Colonic mucosa (tissue), 4 donors: ENCODE measurements around the gene TMEM258. TPM values are rescaled to one million over a fixed set of nuclear protein-coding genes. Genes with fewer than 3 reads are reported as not detected.

Experiments used
- DNase-seq: peaks from one replicate; pipeline ENCODE4 v3.0.0-alpha.2; 2020
- H3K27ac ChIP-seq: fragments of 200-600 bp; one replicate; pipeline ENCODE4 v1.8.0; 2021
- H3K27me3 ChIP-seq: fragments of 200-600 bp; one replicate; pipeline ENCODE4 v1.8.0; 2021
- H3K36me3 ChIP-seq: fragments of 200-600 bp; one replicate; pipeline ENCODE4 v1.8.0; 2021
- H3K4me1 ChIP-seq: fragments of 200-600 bp; one replicate; pipeline ENCODE4 v1.8.0; 2021; ENCODE audit warnings: mild to moderate bottlenecking
- H3K4me3 ChIP-seq: fragments of 200-600 bp; one replicate; pipeline ENCODE4 v1.8.0; 2021
- H3K9ac ChIP-seq, 2 donors: one replicate each; pipeline ENCODE4 v1.7.0; 2013; ENCODE audit warnings: control low read depth in 2 of 2, low read depth in 2 of 2, low read length in 2 of 2
- H3K9me3 ChIP-seq: fragments of 200-600 bp; one replicate; pipeline ENCODE4 v1.8.0; 2021
- CTCF ChIP-seq: fragments of 200-600 bp; IDR thresholded peaks from one replicate; pipeline ENCODE4 v1.8.0; 2022; ENCODE audit warnings: antibody characterized with exemption, mild to moderate bottlenecking
- intact Hi-C: fragments of 100-400 bp; cut with DNase I; formaldehyde crosslinking; loops from one replicate; pipeline ENCODE4 v1.14.1; 2022
- total RNA-seq, 2 donors: library from RNA; stranded (reverse); fragmentation: NEBNext Ultra II Directional in 1 of 2; extraction: Animal tissue kit (Norgen Biotek cat#: 25700) in 1 of 2; gene quantifications; one replicate each; pipeline ENCODE4 v1.2.1, GENCODE V29; 2021
- donor health status: healthy.
- donor health status: DM: no; HTN: no; CAD: no.
- donor health status: DM: no; HTN: no; CAD: no.

Gene TMEM258
- total RNA-seq, 2 donors from 2014 or later, result 119 to 149 TPM

- Histone ChIP-seq H3K9ac (peak overlapping the region; percentile 83 to 94), H3K27ac (peak overlapping the region; percentile 89)
- TF ChIP-seq CTCF, result no peak
Measured at GRCh38 chr11:61793083-61793828, 857 bp upstream of the TMEM258 start.

GRCh38 chr11:61791737-61792309, 576 bp downstream of the TMEM258 start:
- H3K36me3 ChIP-seq, result no peaks in the 10 kb centered on the region
- intact Hi-C loops, result no loop called here

More at GRCh38 chr11:61793083-61793828, 857 bp upstream of the TMEM258 start:
- H3K4me1 ChIP-seq, result peaks cover 8% of the 10 kb centered on the region
- intact Hi-C loops, result no loop called here
- DNase-seq, result no peak
- no peaks in the 10 kb centered on the region for H3K36me3 ChIP-seq
- no peaks in the 10 kb centered on the region for H3K27me3 ChIP-seq
- H3K9me3 ChIP-seq, result no peaks in the 10 kb centered on the region
- H3K4me3 ChIP-seq, result peak overlapping the region; percentile 77

GRCh38 chr11:61787928-61788491, 4.4 kb downstream of the TMEM258 start:
- H3K27ac ChIP-seq, result no peak overlapping the region
- peak; percentile 17 for TF ChIP-seq CTCF
- no peaks in the 10 kb centered on the region for H3K4me1 ChIP-seq
- no peaks in the 10 kb centered on the region for H3K27me3 ChIP-seq
- H3K4me3 ChIP-seq, result no peak overlapping the region
- DNase-seq, result peak; percentile 41
- intact Hi-C loops, result no loop called here
- peaks cover 3% of the 10 kb centered on the region for H3K36me3 ChIP-seq
- H3K9ac ChIP-seq, result no peak overlapping the region
- no peaks in the 10 kb centered on the region for H3K9me3 ChIP-seq

More at GRCh38 chr11:61791737-61792309, 576 bp downstream of the TMEM258 start:
- peak overlapping the region; percentile 83 to 94 for H3K9ac ChIP-seq
- DNase-seq, result peak; percentile 68
- no peaks in the 10 kb centered on the region for H3K9me3 ChIP-seq
- H3K27me3 ChIP-seq, result no peaks in the 10 kb centered on the region
- H3K4me3 ChIP-seq, result peak overlapping the region; percentile 77
- no peak for TF ChIP-seq CTCF
- H3K4me1 ChIP-seq, result peaks cover 8% of the 10 kb centered on the region
- H3K27ac ChIP-seq, result peak overlapping the region; percentile 89

- Histone ChIP-seq H3K36me3 (peaks cover 3% of the 10 kb centered on the region), H3K9ac (no peak overlapping the region), H3K4me1 (no peaks in the 10 kb centered on the region), H3K27me3 (no peaks in the 10 kb centered on the region), H3K4me3 (no peak overlapping the region), H3K27ac (no peak overlapping the region), H3K9me3 (no peaks in the 10 kb centered on the region)
- DNase-seq, result no peak
- intact Hi-C loops, result no loop called here
- TF ChIP-seq CTCF, result no peak
Measured at GRCh38 chr11:61785837-61786402, 6.5 kb downstream of the TMEM258 start.

GRCh38 chr11:61784506-61784805, 7.9 kb downstream of the TMEM258 start:
- no peaks in the 10 kb centered on the region for H3K9me3 ChIP-seq
- H3K36me3 ChIP-seq, result peaks cover 3% of the 10 kb centered on the region
- TF ChIP-seq CTCF, result no peak
- no peak for DNase-seq
- H3K4me1 ChIP-seq, result no peaks in the 10 kb centered on the region
- H3K27me3 ChIP-seq, result no peaks in the 10 kb centered on the region
- H3K27ac ChIP-seq, result no peak overlapping the region
- intact Hi-C loops, result no loop called here
- H3K4me3 ChIP-seq, result no peak overlapping the region
- no peak overlapping the region for H3K9ac ChIP-seq
